Parathyroid adenoma (tissue), 2 donors: ENCODE results near the gene TIAM2.

Experiments
- H2AFZ ChIP-seq: fragments of 300-600 bp; sonication (generic); one replicate; pipeline ENCODE4 v1.7.0; 2017; ENCODE audit warnings: antibody characterized with exemption, mild to moderate bottlenecking
- H3K27ac ChIP-seq: fragments of 300-600 bp; sonication (generic); one replicate; pipeline ENCODE4 v1.7.0; 2017
- H3K27me3 ChIP-seq: fragments of 300-600 bp; sonication (generic); one replicate; pipeline ENCODE4 v1.7.0; 2017; ENCODE audit warnings: low read length; ENCODE audit not compliant: control insufficient read depth, insufficient read depth
- H3K36me3 ChIP-seq: fragments of 300-600 bp; sonication (generic); one replicate; pipeline ENCODE4 v1.7.0; 2017; ENCODE audit warnings: low read length; ENCODE audit not compliant: control insufficient read depth, insufficient read depth
- H3K4me1 ChIP-seq: fragments of 300-600 bp; sonication (generic); one replicate; pipeline ENCODE4 v1.7.0; 2017; ENCODE audit warnings: control low read depth
- H3K4me2 ChIP-seq: fragments of 300-600 bp; sonication (generic); one replicate; pipeline ENCODE4 v1.7.0; 2017; ENCODE audit warnings: low read length
- H3K4me3 ChIP-seq: fragments of 300-600 bp; sonication (generic); one replicate; pipeline ENCODE4 v1.7.0; 2017; ENCODE audit warnings: low read depth, low read length
- H3K79me2 ChIP-seq: fragments of 300-600 bp; sonication (generic); one replicate; pipeline ENCODE4 v1.7.0; 2017; ENCODE audit warnings: control low read depth
- H3K9ac ChIP-seq: fragments of 300-600 bp; sonication (generic); one replicate; pipeline ENCODE4 v1.7.0; 2017; ENCODE audit warnings: mild to moderate bottlenecking
- H3K9me3 ChIP-seq: fragments of 300-600 bp; sonication (generic); one replicate; pipeline ENCODE4 v1.7.0; 2017; ENCODE audit warnings: low read length; ENCODE audit not compliant: control insufficient read depth
- TF ChIP-seq, protein P1 (sequence below): fragments of 300-600 bp; sonication (generic); IDR thresholded peaks from one replicate; pipeline ENCODE4 v1.7.0; 2017; ENCODE audit warnings: antibody characterized with exemption, mild to moderate bottlenecking
- donor health status: primary hyperparathyroidism.

The TIAM2 gene

GRCh38 chr6:155162682-155163081 lies 167.6 kb downstream of the TIAM2 start:
- H3K4me3 ChIP-seq, result no peak overlapping the region
- no peaks in the 10 kb centered on the region for H3K27me3 ChIP-seq
- H2AFZ ChIP-seq, result no peak overlapping the region
- H3K79me2 ChIP-seq, result no peaks in the 10 kb centered on the region
- no peak overlapping the region for H3K27ac ChIP-seq
- no peaks in the 10 kb centered on the region for H3K9me3 ChIP-seq
- no peaks in the 10 kb centered on the region for H3K4me1 ChIP-seq
- TF ChIP-seq, protein P1, sequence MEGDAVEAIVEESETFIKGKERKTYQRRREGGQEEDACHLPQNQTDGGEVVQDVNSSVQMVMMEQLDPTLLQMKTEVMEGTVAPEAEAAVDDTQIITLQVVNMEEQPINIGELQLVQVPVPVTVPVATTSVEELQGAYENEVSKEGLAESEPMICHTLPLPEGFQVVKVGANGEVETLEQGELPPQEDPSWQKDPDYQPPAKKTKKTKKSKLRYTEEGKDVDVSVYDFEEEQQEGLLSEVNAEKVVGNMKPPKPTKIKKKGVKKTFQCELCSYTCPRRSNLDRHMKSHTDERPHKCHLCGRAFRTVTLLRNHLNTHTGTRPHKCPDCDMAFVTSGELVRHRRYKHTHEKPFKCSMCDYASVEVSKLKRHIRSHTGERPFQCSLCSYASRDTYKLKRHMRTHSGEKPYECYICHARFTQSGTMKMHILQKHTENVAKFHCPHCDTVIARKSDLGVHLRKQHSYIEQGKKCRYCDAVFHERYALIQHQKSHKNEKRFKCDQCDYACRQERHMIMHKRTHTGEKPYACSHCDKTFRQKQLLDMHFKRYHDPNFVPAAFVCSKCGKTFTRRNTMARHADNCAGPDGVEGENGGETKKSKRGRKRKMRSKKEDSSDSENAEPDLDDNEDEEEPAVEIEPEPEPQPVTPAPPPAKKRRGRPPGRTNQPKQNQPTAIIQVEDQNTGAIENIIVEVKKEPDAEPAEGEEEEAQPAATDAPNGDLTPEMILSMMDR, result no peak
- no peak overlapping the region for H3K4me2 ChIP-seq
- no peak overlapping the region for H3K9ac ChIP-seq
- no peaks in the 10 kb centered on the region for H3K36me3 ChIP-seq

- Histone ChIP-seq H3K27me3 (no peaks in the 10 kb centered on the region), H3K4me2 (no peak overlapping the region), H3K36me3 (no peaks in the 10 kb centered on the region), H3K4me1 (no peaks in the 10 kb centered on the region), H3K4me3 (no peak overlapping the region), H2AFZ (no peak overlapping the region), H3K27ac (no peak overlapping the region), H3K9ac (no peak overlapping the region), H3K9me3 (no peaks in the 10 kb centered on the region), H3K79me2 (no peaks in the 10 kb centered on the region)
- TF ChIP-seq, protein P1, result no peak
These were observed 168.5 kb downstream of the TIAM2 start for GRCh38 chr6:155163601-155164000.

DNA sequence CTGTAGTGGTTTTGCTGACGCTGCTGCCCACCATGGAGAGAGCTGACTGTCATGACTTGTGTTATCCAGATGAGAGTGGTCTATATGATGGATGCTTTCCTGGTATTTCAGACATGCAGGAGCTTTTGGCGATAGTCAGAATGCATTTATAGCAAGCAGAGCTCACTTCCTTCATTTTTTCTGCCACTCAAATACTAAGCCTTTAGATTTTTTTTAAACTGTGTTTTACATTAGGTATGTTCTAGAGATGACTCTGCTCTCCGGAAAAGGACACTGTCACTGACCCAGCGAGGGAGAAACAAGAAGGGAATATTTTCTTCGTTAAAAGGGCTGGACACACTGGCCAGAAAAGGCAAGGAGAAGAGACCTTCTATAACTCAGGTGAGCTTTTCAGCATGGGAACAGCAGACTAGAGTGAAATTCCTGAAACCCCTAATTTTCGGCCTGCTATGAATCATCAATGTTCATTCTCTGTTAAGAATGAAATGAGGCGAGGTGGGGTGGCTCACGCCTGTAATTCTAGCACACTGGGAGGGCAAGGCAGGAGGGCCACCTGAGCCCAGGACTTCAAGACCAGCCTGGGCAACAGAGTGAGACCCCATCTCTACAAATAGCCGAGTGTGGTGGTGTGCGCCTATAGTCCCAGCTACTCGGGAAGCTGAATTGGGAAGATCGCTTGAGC lies 170.1 kb downstream of the TIAM2 start:
- H2AFZ ChIP-seq, result no peak overlapping the region
- TF ChIP-seq, protein P1, result no peak
- H3K4me2 ChIP-seq, result no peak overlapping the region
- H3K27ac ChIP-seq, result no peak overlapping the region
- H3K36me3 ChIP-seq, result no peaks in the 10 kb centered on the region
- no peaks in the 10 kb centered on the region for H3K4me1 ChIP-seq
- H3K4me3 ChIP-seq, result no peak overlapping the region
- H3K9ac ChIP-seq, result no peak overlapping the region
- no peaks in the 10 kb centered on the region for H3K27me3 ChIP-seq
- no peaks in the 10 kb centered on the region for H3K9me3 ChIP-seq
- no peaks in the 10 kb centered on the region for H3K79me2 ChIP-seq

DNA sequence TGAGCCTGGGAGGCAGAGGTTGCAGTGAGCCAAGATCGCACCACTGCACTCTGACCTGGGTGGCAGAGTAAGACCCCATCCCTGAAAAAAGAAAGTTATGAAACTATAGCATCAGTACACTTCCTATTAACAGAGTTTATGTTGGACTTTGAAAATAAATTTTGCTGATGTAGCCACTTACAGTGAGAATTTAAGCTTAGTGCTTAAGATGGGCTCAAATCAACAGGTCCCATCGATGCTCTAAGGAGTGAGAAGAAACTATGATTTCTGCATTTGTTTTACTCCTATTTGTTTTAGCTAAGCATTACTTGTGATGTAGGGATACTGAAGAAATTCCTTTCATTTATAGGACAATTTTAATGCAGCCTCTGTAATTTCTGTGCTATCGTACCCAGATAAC lies 175.4 kb downstream of the TIAM2 start:
- Histone ChIP-seq H3K4me3 (no peak overlapping the region), H3K36me3 (no peaks in the 10 kb centered on the region), H3K79me2 (no peaks in the 10 kb centered on the region), H3K4me1 (no peaks in the 10 kb centered on the region), H3K9me3 (no peaks in the 10 kb centered on the region), H3K9ac (no peak overlapping the region), H3K4me2 (no peak overlapping the region), H2AFZ (no peak overlapping the region), H3K27me3 (no peaks in the 10 kb centered on the region), H3K27ac (no peak overlapping the region)
- TF ChIP-seq, protein P1, result no peak

DNA sequence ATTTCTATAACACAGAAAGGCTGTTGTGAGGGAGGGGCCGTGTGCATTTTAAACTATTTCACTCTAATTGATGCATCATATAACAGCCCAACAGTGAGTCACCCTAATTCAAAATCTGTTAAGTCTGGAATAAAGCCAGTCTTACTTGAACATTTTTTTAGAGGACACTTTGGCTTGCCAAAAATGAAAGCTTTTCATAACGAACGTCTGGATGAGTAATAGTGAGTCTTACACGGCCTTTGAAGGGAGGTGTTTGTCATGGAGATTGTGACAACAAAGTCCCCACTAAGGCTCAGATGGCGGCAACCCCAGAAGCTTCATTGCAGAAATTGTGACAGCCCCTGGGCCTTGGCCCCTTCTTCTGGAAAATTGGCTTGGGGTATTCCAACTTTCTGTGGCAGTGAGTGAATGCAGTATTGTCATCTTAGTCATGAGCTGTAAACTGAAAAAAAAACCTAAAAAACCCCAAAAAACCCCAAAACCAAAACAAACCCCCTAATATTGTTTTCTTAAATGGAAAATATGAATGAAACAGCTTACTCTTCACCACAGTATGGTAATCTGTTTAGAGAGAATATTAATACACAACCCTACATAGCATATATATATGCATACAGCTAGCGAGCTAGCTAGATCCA lies 176.1 kb downstream of the TIAM2 start:
- no peak overlapping the region for H3K9ac ChIP-seq

More for the DNA sequence above, 176.1 kb downstream of the TIAM2 start:
- Histone ChIP-seq H3K9me3 (no peaks in the 10 kb centered on the region), H2AFZ (no peak overlapping the region), H3K27ac (no peak overlapping the region), H3K4me1 (no peaks in the 10 kb centered on the region), H3K4me2 (no peak overlapping the region), H3K4me3 (no peak overlapping the region), H3K79me2 (no peaks in the 10 kb centered on the region), H3K36me3 (no peaks in the 10 kb centered on the region), H3K27me3 (no peaks in the 10 kb centered on the region)
- TF ChIP-seq, protein P1, result no peak
